Hematopoietic multipotent progenitor cell treated with erythropoietin and hydrocortisone succinate and interleukin-3 and kit ligand, for 17 days (in vitro differentiated cells): ENCODE results near the gene SPACA9.

ENCODE experiments used
- DNase-seq: peaks from one replicate; pipeline ENCODE4 v3.0.0-alpha.2; 2015; ENCODE audit warnings: low spot score

The SPACA9 gene

DNA sequence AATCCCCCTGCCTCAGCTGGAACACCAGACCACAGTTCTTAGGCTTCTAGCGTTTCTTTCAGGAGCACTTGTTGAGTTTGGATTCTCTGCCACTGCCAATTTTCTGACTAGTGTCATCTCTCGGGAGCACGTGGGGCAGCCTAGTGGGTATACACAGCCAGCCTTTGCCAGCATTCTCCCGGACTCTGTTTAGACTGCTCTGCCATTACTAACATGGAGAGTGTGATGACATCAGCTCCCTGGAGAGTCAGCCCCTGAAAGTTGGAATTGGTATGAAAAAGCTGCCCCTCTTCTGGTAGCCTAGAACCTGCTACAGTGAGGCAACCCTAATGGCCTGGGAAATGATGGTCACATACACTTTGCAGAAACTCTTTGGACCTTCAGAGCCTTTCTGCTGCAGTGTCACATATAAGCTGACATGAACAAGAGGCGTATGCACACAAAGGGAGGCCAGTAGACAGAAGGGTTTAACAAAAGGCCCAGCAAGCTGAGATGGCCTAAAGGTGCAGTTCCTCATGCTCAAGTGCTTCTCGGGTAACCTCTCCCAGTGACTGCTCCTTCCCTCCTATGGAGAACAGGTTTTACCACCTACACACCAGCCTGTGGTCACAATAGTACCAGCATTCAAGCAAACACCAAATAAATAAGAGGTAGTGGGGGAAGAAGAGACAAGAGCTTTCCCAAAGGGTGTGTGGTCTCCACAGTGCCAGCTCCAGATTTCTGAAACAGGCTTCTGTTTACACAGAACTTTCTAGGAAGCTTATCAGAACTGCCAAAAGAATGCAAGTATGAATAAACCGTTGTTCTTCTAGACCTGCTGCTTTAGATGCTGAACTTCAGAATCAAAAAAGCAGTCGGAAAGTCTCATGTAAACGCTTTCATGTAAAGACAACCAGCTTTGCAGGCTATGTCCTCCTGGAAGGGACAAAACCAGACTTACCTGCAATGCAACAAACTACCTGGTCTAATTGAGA lies 16.5 kb downstream of the SPACA9 start:
- DNase-seq = no peak

DNA sequence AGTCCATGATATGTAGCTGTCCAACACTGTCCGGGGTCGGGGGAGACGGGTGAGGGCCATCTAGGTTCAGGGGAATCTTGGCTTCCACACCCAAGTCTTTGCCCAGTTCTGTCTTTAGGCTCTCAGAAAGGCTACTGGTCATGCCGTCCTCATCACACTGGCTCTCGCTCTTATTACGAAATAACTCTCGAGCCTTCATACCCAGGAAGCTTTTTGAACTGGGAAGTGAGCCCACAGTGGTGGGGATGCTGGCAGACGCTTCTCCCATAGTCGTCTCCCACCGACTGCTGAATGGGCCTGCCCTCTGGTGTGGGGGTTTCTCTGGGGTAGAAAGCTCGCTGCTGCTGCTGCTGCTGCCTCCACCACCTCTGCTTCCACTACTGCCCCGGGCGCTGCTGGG lies 17.6 kb downstream of the SPACA9 start:
- DNase-seq = no peak

DNA sequence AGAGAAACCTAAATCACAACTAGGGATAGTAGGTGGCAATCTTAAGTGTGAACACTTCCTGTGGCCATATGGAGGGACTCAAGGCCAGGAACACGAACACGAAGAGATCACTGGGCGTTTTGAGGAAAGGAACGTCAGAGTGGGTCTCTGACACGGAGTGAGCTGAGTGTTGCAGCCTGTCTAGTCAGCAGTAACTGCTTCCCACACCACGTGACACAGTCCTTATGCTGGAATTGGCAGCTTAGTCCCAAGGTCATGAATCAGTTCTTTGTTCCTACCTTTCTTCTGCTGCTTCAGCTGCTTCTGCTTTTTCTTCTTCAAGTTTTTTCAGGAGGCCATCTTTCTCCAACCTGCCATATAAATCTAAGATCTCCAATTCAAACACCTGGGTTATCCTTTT lies 18.2 kb downstream of the SPACA9 start:
- DNase-seq = no peak

- no peak for DNase-seq
Observed at GRCh38 chr9:132898051-132898450, 19.4 kb downstream of the SPACA9 start.

DNA sequence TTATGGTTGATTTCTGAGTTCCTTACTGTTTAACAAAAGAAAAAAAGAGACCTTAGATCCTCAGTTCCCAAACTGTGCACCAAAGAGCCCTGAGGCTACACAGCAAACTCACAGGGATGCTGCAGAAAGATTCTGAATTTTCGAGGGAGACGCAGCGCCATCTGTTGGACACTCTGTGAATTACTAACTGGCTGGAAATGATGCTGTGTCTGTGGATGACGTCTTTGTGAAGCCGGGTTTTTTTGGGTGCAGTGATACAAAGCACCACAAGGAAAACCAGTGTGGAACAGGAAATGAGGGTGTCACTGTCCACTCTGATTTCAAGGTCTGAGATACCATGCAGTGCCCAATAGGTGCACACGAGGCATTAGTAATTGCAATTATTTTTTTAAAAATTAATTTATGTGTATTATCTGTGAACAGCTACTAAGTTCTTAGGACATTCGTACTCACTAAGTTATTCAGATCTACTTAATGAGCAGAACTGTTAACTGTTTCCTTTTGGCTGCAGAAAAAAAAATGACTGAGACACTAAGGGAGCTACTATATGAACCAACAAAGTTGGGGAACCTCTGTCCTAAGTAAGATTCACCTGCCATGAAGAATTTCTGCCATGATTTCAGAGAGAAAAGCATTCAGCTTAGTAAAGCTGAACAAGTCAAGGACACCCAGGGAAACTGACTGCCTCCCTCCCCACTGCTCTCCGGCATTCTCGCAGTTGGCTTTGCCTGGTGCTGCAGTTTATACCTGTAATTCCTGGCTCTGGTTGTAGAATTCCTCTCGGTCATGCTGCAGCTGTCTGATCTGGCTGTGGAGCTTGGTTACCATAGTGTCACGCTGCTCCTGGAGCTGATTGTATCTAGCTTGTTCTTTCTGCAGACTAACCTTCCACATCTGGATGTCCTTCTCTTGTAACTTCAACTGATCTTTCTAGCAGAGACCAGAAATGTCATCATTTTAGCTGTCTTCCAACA lies 23.4 kb downstream of the SPACA9 start:
- peak; percentile 83 for DNase-seq

- no peak for DNase-seq
Observed at GRCh38 chr9:132903574-132904492, 25.1 kb downstream of the SPACA9 start.

DNA sequence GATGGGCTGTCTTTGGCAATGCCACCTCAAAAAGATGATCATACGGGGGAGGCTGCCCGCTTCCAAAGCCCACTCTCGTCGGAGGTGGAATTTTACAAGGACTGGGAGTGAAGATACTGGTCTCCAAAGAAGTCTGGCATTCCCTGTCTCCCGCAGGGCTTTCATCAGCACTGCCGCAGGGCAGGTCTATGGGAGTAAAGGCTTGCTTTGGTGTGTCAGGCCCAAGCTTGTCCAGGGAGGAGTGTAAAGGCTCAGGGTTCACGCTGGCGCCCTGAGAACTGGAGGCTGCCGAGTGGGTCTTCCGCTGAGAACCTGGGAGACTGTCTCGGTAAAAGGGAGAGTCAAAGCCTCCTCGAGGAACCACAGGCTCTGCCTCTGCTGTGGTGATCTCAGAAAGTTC lies 27.0 kb downstream of the SPACA9 start:
- no peak for DNase-seq

- no peak for DNase-seq
Observed at GRCh38 chr9:132908635-132909034, 29.9 kb downstream of the SPACA9 start.

DNA sequence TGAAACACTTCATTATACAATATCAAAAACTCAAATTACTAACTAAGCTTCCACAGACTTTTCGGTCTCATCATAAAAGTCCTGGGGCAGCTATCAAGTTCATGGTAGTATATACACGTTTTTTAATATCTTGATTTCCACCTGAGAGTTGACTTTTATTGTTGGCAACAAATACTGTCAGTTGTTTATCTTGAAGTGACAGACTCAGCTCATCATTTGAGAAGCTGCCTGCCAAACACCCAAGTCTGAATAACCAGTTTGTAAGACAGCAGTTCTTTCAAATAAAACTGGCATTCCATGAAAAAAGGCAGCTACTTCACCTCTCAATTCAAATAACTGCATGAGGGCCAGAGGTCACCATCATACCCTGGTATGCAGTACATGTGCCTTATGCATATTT lies 30.6 kb downstream of the SPACA9 start:
- no peak for DNase-seq

DNA sequence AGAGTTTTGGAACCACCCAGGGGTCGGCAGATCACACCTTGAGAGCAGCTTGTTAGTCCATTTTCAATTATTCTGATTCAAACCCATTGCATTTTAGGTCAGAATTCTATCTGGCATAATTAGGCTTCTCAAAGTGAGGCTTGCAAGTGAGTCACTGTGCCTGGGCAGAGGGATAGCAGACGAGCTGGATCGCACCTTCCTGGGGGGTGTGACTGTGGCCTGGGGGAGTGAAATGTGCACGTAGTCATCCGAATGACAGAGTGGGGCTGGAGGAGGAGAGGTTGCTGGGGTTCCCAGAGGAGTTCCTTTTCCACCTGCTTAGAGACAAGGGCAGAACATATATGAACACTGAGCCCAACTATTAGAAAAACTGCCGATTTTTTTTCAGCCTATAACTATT lies 31.7 kb downstream of the SPACA9 start:
- no peak for DNase-seq

- no peak for DNase-seq
Observed at GRCh38 chr9:132912131-132912530, 33.4 kb downstream of the SPACA9 start.

GRCh38 chr9:132914924-132915323 lies 36.2 kb downstream of the SPACA9 start:
- DNase-seq = no peak

DNA sequence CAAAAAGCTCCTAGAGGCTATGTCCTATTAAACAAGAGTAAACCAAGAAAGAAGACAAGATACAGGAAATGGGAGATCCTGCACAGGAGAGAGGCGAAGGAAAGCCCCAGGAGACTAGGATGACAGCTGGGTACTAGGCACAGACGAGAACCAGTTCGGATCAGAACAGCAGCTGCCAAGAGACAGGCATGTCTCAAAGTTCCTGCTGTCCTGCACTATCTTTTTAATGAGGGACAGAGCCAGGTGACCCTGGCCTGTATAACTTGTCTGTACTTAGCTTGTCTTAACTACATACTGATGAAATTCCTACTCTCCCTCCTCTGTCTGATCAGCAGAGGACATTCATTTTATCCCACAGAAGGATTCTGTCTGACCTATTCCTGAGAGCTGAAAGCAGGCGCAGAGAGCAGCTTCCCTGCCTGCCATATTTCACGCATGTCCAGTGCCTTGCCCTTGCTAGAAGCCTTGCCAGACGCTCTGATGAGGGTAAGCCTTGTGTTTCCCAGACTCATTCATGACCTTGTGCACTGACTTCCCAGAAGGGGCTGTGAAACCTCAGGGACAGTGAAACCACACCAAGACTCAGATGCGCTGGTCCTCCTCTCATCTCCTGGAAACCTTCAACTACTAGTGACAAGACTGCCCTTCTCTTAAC lies 41.0 kb downstream of the SPACA9 start:
- no peak for DNase-seq

DNA sequence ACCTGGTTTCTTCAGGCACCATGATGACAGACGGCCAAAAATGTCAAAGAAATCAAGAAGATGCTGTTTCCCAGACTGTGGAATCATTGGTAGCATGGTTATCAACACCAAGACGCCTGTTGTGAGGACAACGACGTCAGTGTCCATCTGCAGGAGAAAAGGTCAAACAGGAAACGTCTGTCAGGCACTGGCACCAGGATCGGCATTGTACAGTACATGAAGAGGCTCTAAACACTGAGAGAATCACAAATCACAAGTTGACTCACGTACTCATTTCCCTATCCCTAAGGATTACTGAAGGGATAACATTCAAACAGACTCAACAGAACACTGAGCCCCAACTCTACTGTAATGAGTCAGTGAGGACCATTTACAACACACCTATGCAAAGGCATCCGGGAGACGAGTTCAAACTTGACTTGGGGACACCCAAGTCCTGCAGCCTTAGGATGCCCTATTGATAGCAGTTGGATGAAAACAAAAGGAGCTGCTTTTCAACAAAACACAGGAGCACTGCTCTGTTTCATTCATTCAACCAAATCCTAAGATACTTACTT lies 44.7 kb downstream of the SPACA9 start:
- DNase-seq = no peak

- no peak for DNase-seq
Observed at GRCh38 chr9:132927704-132928103, 49.0 kb downstream of the SPACA9 start.

GRCh38 chr9:132931178-132931735 lies 52.6 kb downstream of the SPACA9 start:
- DNase-seq = no peak

GRCh38 chr9:132935026-132935425 lies 56.3 kb downstream of the SPACA9 start:
- DNase-seq = no peak

DNA sequence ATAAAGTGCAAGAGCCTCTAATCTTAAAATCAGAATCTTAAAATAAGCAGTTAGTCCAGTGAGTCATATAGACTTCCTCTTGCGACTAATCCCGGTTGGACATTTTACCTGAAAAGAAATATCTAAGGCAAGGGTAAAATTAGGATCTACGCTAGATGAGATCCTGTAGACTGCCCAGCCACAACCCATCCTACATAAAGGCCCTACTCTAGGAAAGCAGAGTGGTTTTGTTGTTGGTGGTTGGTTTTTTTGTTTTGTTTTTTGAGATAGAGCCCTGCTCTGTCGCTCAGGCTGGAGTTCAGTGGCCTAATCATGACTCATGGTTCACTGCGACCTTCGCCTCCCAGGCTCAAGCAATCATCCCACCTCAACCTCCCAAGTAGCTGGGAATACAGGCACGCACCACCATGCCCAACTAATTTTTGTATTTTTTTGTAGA lies 58.8 kb downstream of the SPACA9 start:
- DNase-seq = no peak

DNA sequence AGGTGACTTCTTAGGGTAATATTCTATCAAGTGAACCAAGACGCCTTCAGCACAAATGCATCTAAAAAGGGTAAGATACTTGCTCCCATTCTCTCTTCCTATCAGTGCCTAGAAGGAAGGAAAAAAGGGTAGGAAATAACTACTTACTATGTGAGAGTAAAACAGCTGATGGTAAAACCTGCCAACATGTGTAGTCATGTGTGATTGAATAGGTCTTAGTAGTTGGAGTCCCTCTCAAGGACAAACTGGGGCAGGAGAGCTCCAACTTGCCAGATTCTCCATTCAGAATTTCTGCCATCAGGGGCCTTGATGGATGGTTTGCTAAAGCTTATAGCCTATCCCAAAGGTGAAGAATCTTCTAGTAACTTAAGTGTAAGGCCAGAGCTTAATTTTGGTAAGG lies 60.5 kb downstream of the SPACA9 start:
- no peak for DNase-seq
